K562 (cell line): ENCODE data around the gene CAPN2. TPM values are rescaled to one million over a fixed set of nuclear protein-coding genes. Genes with fewer than 3 reads are reported as not detected.

ENCODE experiments used
- CBX2 ChIP-seq: fragments of 200-600 bp; sonication (generic); IDR thresholded peaks from one replicate; pipeline ENCODE4 v1.6.1; 2012; ENCODE audit warnings: mild to moderate bottlenecking, low read length, inconsistent platforms; ENCODE audit not compliant: insufficient read depth, poor library complexity, severe bottlenecking
- E2F5 ChIP-seq: sonication (generic); formaldehyde crosslinking; IDR thresholded peaks from 2 replicates; pipeline ENCODE4 v1.8.0; 2022; ENCODE audit warnings: mild to moderate bottlenecking, missing genetic modification reagents
- EP400 ChIP-seq: fragments of 450-650 bp; IDR thresholded peaks from 2 replicates; pipeline ENCODE4 v1.6.1; 2017; ENCODE audit warnings: antibody characterized with exemption, mild to moderate bottlenecking, moderate library complexity
- HMGN3 ChIP-seq: IDR thresholded peaks from 2 replicates; pipeline ENCODE4 v1.6.1; 2011; ENCODE audit warnings: borderline replicate concordance, low read depth, mild to moderate bottlenecking, mixed read lengths, low read length; ENCODE audit not compliant: insufficient read length; ENCODE audit errors: extremely low read depth
- HOXB6 ChIP-seq: fragments of 250-450 bp; sonication (Bioruptor Pico); IDR thresholded peaks from 2 replicates; pipeline ENCODE4 v1.5.1; 2022; ENCODE audit warnings: mild to moderate bottlenecking, borderline replicate concordance
- MTA3 ChIP-seq: fragments of 450-650 bp; formaldehyde crosslinking; IDR thresholded peaks from 2 replicates; pipeline ENCODE4 v1.6.1; 2017; ENCODE audit warnings: mild to moderate bottlenecking, borderline replicate concordance
- NFIX ChIP-seq: fragments of 250-450 bp; sonication (Bioruptor Pico); IDR thresholded peaks from 2 replicates; pipeline ENCODE4 v1.4.0; 2020; ENCODE audit warnings: low read depth, mild to moderate bottlenecking, moderate library complexity
- PREB ChIP-seq: sonication (generic); formaldehyde crosslinking; IDR thresholded peaks from 2 replicates; pipeline ENCODE4 v1.8.1; 2023; ENCODE audit warnings: mild to moderate bottlenecking, missing genetic modification reagents
- PYGO2 ChIP-seq: fragments of 450-650 bp; IDR thresholded peaks from 2 replicates; pipeline ENCODE4 v1.6.1; 2016; ENCODE audit warnings: mild to moderate bottlenecking, missing genetic modification characterization, moderate library complexity, missing compliant biosample characterization
- SMC3 ChIP-seq: conservative IDR thresholded peaks from 2 replicates; pipeline ENCODE4 v1.6.1; 2011; ENCODE audit warnings: low read depth, low read length, improper control_type of control experiment; ENCODE audit not compliant: insufficient read depth
- ZSCAN29 ChIP-seq: fragments of 450-650 bp; IDR thresholded peaks from 2 replicates; pipeline ENCODE4 v1.6.1; 2017
- polyA plus RNA-seq, 8 experiments: library from polyadenylated mRNA; depleted of rRNA in 4 of 8; stranded (reverse) in 5 of 8; unstranded in 3 of 8; fragments of >200 nt; fragmentation: Nextera tagmentation in 2 of 8; fragmentation: Illumina TruSeq in 1 of 8; extraction: Ambion mirVana in 2 of 8; extraction: Trizol in 1 of 8; gene quantifications; 2 replicates each; pipeline versions ENCODE4 v1.2.1 to v1.2.3, GENCODE V29; 2011 to 2014; ENCODE audit warnings: inconsistent platforms in 1 of 8, missing spikeins in 1 of 8
- total RNA-seq, 7 experiments: library from RNA; depleted of rRNA in 6 of 7; stranded (reverse); fragments of >200 nt in 6 of 7; fragmentation: Illumina TruSeq in 2 of 7; extraction: Trizol in 2 of 7; gene quantifications; 2 replicates each; pipeline versions ENCODE4 v1.2.1 to v1.2.3, GENCODE V29; 2011 to 2021; ENCODE audit warnings: low replicate concordance in 1 of 7
- TF ChIP-seq, protein P1 (sequence below): fragments of 200-600 bp; sonication (generic); IDR thresholded peaks from one replicate; pipeline ENCODE4 v1.6.1; 2012; ENCODE audit warnings: mild to moderate bottlenecking, low read depth, low read length, inconsistent platforms

CAPN2 gene
- total and polyA plus RNA-seq, 9 of the 15 experiments (the other 6 are each of a cell fraction or from before 2014, with no cell fraction given): 24.6 to 157 (median 101) TPM

- TF ChIP-seq, protein P1, sequence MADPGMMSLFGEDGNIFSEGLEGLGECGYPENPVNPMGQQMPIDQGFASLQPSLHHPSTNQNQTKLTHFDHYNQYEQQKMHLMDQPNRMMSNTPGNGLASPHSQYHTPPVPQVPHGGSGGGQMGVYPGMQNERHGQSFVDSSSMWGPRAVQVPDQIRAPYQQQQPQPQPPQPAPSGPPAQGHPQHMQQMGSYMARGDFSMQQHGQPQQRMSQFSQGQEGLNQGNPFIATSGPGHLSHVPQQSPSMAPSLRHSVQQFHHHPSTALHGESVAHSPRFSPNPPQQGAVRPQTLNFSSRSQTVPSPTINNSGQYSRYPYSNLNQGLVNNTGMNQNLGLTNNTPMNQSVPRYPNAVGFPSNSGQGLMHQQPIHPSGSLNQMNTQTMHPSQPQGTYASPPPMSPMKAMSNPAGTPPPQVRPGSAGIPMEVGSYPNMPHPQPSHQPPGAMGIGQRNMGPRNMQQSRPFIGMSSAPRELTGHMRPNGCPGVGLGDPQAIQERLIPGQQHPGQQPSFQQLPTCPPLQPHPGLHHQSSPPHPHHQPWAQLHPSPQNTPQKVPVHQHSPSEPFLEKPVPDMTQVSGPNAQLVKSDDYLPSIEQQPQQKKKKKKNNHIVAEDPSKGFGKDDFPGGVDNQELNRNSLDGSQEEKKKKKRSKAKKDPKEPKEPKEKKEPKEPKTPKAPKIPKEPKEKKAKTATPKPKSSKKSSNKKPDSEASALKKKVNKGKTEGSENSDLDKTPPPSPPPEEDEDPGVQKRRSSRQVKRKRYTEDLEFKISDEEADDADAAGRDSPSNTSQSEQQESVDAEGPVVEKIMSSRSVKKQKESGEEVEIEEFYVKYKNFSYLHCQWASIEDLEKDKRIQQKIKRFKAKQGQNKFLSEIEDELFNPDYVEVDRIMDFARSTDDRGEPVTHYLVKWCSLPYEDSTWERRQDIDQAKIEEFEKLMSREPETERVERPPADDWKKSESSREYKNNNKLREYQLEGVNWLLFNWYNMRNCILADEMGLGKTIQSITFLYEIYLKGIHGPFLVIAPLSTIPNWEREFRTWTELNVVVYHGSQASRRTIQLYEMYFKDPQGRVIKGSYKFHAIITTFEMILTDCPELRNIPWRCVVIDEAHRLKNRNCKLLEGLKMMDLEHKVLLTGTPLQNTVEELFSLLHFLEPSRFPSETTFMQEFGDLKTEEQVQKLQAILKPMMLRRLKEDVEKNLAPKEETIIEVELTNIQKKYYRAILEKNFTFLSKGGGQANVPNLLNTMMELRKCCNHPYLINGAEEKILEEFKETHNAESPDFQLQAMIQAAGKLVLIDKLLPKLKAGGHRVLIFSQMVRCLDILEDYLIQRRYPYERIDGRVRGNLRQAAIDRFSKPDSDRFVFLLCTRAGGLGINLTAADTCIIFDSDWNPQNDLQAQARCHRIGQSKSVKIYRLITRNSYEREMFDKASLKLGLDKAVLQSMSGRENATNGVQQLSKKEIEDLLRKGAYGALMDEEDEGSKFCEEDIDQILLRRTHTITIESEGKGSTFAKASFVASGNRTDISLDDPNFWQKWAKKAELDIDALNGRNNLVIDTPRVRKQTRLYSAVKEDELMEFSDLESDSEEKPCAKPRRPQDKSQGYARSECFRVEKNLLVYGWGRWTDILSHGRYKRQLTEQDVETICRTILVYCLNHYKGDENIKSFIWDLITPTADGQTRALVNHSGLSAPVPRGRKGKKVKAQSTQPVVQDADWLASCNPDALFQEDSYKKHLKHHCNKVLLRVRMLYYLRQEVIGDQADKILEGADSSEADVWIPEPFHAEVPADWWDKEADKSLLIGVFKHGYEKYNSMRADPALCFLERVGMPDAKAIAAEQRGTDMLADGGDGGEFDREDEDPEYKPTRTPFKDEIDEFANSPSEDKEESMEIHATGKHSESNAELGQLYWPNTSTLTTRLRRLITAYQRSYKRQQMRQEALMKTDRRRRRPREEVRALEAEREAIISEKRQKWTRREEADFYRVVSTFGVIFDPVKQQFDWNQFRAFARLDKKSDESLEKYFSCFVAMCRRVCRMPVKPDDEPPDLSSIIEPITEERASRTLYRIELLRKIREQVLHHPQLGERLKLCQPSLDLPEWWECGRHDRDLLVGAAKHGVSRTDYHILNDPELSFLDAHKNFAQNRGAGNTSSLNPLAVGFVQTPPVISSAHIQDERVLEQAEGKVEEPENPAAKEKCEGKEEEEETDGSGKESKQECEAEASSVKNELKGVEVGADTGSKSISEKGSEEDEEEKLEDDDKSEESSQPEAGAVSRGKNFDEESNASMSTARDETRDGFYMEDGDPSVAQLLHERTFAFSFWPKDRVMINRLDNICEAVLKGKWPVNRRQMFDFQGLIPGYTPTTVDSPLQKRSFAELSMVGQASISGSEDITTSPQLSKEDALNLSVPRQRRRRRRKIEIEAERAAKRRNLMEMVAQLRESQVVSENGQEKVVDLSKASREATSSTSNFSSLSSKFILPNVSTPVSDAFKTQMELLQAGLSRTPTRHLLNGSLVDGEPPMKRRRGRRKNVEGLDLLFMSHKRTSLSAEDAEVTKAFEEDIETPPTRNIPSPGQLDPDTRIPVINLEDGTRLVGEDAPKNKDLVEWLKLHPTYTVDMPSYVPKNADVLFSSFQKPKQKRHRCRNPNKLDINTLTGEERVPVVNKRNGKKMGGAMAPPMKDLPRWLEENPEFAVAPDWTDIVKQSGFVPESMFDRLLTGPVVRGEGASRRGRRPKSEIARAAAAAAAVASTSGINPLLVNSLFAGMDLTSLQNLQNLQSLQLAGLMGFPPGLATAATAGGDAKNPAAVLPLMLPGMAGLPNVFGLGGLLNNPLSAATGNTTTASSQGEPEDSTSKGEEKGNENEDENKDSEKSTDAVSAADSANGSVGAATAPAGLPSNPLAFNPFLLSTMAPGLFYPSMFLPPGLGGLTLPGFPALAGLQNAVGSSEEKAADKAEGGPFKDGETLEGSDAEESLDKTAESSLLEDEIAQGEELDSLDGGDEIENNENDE: no peak
- TF ChIP-seq PYGO2 (tag) (peak; percentile 22; the same call in 1 of the 2 replicates), ZSCAN29 (no peak; the same call in 1 of the 2 replicates), HMGN3 (peak; percentile 62), PREB (no peak), SMC3 (0 out of 2 replicates have a peak, but pooled peaks have one; percentile 26), CBX2 (no peak), E2F5 (CRISPR knock-in tag) (no peak), HOXB6 (CRISPR knock-in tag) (no peak), EP400 (peak; percentile 87), MTA3 (peak; percentile 95), NFIX (CRISPR knock-in tag) (no peak)
Measured at GRCh38 chr1:223788746-223789415, 76.5 kb downstream of the CAPN2 start (continued).
